ENCODE measurements around the gene DUSP6. TPM values are rescaled to one million over a fixed set of nuclear protein-coding genes. Genes with fewer than 3 reads are reported as not detected.

The DUSP6 gene
- polyA plus RNA-seq, 1 donor from 2014 or later, result 44.3 TPM

DNA sequence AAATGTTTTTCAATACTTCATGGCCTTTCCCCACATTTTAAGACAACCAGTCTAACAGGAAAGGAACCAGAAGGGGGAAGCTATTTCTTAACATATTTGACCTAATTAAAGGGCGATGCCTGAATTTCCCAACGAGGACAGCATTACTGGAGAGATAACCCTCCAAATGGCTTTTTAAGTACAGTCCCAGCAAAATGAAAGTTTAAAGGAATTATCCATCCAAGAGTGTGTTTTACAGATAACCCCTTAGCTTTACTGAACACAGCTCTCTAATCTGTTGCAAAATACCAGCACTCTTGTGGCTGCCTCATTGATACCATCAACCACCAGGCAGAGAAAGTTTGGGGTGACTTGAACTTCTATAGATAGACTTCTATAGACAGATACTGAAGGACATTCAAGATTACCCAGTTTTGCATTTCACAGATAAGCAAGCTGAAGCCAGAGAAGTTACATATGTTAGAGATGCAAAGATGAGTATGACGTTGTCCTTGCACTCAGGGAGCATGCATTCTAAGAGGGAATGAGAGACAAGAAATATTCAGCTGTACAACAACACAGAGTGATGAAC is 41.3 kb upstream of the DUSP6 start:
- no peaks in the 10 kb centered on the region for H3K9me3 ChIP-seq (ENCODE audit: low read length)
- TF ChIP-seq SMC3 (conservative IDR thresholded peaks at IDR 0.05; ENCODE audit: poor library complexity) (no peak), POLR2AphosphoS5 (IDR thresholded peaks at IDR 0.05) (no peak), RAD21 (conservative IDR thresholded peaks at IDR 0.05) (no peak), TAF1 (IDR thresholded peaks at IDR 0.05; ENCODE audit: low read depth) (no peak), EZH2 (IDR thresholded peaks at IDR 0.05; ENCODE audit: borderline replicate concordance, insufficient read depth, low read length, poor library complexity, severe bottlenecking) (no peak), MXI1 (conservative IDR thresholded peaks at IDR 0.05; ENCODE audit: poor library complexity, severe bottlenecking) (no peak), EP300 (conservative IDR thresholded peaks at IDR 0.05; ENCODE audit: poor library complexity, severe bottlenecking) (no peak)
- TF ChIP-seq, protein P1, sequence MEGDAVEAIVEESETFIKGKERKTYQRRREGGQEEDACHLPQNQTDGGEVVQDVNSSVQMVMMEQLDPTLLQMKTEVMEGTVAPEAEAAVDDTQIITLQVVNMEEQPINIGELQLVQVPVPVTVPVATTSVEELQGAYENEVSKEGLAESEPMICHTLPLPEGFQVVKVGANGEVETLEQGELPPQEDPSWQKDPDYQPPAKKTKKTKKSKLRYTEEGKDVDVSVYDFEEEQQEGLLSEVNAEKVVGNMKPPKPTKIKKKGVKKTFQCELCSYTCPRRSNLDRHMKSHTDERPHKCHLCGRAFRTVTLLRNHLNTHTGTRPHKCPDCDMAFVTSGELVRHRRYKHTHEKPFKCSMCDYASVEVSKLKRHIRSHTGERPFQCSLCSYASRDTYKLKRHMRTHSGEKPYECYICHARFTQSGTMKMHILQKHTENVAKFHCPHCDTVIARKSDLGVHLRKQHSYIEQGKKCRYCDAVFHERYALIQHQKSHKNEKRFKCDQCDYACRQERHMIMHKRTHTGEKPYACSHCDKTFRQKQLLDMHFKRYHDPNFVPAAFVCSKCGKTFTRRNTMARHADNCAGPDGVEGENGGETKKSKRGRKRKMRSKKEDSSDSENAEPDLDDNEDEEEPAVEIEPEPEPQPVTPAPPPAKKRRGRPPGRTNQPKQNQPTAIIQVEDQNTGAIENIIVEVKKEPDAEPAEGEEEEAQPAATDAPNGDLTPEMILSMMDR (IDR thresholded peaks at IDR 0.05; ENCODE audit: poor library complexity, severe bottlenecking), result no peak
- TF ChIP-seq, protein P2, sequence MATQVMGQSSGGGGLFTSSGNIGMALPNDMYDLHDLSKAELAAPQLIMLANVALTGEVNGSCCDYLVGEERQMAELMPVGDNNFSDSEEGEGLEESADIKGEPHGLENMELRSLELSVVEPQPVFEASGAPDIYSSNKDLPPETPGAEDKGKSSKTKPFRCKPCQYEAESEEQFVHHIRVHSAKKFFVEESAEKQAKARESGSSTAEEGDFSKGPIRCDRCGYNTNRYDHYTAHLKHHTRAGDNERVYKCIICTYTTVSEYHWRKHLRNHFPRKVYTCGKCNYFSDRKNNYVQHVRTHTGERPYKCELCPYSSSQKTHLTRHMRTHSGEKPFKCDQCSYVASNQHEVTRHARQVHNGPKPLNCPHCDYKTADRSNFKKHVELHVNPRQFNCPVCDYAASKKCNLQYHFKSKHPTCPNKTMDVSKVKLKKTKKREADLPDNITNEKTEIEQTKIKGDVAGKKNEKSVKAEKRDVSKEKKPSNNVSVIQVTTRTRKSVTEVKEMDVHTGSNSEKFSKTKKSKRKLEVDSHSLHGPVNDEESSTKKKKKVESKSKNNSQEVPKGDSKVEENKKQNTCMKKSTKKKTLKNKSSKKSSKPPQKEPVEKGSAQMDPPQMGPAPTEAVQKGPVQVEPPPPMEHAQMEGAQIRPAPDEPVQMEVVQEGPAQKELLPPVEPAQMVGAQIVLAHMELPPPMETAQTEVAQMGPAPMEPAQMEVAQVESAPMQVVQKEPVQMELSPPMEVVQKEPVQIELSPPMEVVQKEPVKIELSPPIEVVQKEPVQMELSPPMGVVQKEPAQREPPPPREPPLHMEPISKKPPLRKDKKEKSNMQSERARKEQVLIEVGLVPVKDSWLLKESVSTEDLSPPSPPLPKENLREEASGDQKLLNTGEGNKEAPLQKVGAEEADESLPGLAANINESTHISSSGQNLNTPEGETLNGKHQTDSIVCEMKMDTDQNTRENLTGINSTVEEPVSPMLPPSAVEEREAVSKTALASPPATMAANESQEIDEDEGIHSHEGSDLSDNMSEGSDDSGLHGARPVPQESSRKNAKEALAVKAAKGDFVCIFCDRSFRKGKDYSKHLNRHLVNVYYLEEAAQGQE (IDR thresholded peaks at IDR 0.05; ENCODE audit: borderline replicate concordance), result no peak
- H3K79me2 ChIP-seq (replicated peaks; ENCODE audit: insufficient read depth, low read length), result no peaks in the 10 kb centered on the region
- no peak overlapping the region for H3K4me3 ChIP-seq (ENCODE audit: low read length)
- no peaks in the 10 kb centered on the region for H3K36me3 ChIP-seq (ENCODE audit: insufficient read depth, low read length)
- no peak overlapping the region for H3K27ac ChIP-seq (ENCODE audit: low read length)
- H3K27me3 ChIP-seq (ENCODE audit: insufficient read depth, low read depth, low read length), result no peaks in the 10 kb centered on the region
- no peaks in the 10 kb centered on the region for H3F3A ChIP-seq (ENCODE audit: insufficient read depth, low read length, poor library complexity, severe bottlenecking)
- no peaks in the 10 kb centered on the region for H4K20me1 ChIP-seq (ENCODE audit: insufficient read depth)
- no peaks in the 10 kb centered on the region for H3K9me2 ChIP-seq (ENCODE audit: insufficient read depth, low read length)
- no peak overlapping the region for H3K9ac ChIP-seq (ENCODE audit: low read length)
- H3K4me2 ChIP-seq (ENCODE audit: low read length), result no peak overlapping the region
- H2AFZ ChIP-seq (ENCODE audit: low read depth, low read length), result no peak overlapping the region

DNA sequence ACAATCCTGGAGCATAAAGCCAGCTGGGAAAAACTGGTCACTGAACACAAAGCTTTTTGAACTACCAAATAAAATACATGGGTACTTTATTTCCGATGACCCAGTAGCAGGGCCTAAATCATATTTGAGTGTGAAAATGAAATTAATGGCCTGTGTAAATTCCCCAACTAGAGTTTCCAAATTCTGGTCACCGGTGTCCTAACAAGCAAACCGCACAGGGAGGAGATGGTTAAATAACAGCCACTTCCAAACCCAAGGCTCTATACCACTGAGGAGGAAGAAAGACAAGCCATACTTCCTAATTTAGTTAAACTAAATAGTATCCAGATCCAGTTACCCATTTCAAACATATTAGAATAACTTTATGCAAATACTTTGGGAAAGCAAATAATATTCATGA is 40.1 kb upstream of the DUSP6 start:
- Histone ChIP-seq H3K9ac (ENCODE audit: low read length) (no peak overlapping the region), H3K36me3 (ENCODE audit: insufficient read depth, low read length) (no peaks in the 10 kb centered on the region), H3F3A (ENCODE audit: insufficient read depth, low read length, poor library complexity, severe bottlenecking) (no peaks in the 10 kb centered on the region), H3K27me3 (ENCODE audit: insufficient read depth, low read depth, low read length) (no peaks in the 10 kb centered on the region), H3K4me2 (ENCODE audit: low read length) (no peak overlapping the region), H3K27ac (ENCODE audit: low read length) (no peak overlapping the region), H4K20me1 (ENCODE audit: insufficient read depth) (no peaks in the 10 kb centered on the region), H3K9me3 (ENCODE audit: low read length) (no peaks in the 10 kb centered on the region), H3K4me3 (ENCODE audit: low read length) (no peak overlapping the region), H3K9me2 (ENCODE audit: insufficient read depth, low read length) (no peaks in the 10 kb centered on the region), H2AFZ (ENCODE audit: low read depth, low read length) (no peak overlapping the region), H3K79me2 (replicated peaks; ENCODE audit: insufficient read depth, low read length) (no peaks in the 10 kb centered on the region)
- TF ChIP-seq MXI1 (conservative IDR thresholded peaks at IDR 0.05; ENCODE audit: poor library complexity, severe bottlenecking), result no peak
- TF ChIP-seq TAF1 (IDR thresholded peaks at IDR 0.05; ENCODE audit: low read depth), result no peak
- TF ChIP-seq POLR2AphosphoS5 (IDR thresholded peaks at IDR 0.05), result no peak
- TF ChIP-seq RAD21 (conservative IDR thresholded peaks at IDR 0.05), result no peak
- TF ChIP-seq, protein P1 (IDR thresholded peaks at IDR 0.05; ENCODE audit: poor library complexity, severe bottlenecking), result no peak
- no peak for TF ChIP-seq EZH2 (IDR thresholded peaks at IDR 0.05; ENCODE audit: borderline replicate concordance, insufficient read depth, low read length, poor library complexity, severe bottlenecking)
- TF ChIP-seq, protein P2 (IDR thresholded peaks at IDR 0.05; ENCODE audit: borderline replicate concordance), result no peak
- TF ChIP-seq EP300 (conservative IDR thresholded peaks at IDR 0.05; ENCODE audit: poor library complexity, severe bottlenecking), result no peak
- no peak for TF ChIP-seq SMC3 (conservative IDR thresholded peaks at IDR 0.05; ENCODE audit: poor library complexity)

All from neural cell (in vitro differentiated cells).